Endothelial cell of umbilical vein (primary cell): ENCODE results near the gene WARS2. TPM values are rescaled to one million over a fixed set of nuclear protein-coding genes. Genes with fewer than 3 reads are reported as not detected.

ENCODE experiments used
- BruUV-seq: library from RNA; stranded (reverse); fragments of 400-500 nt; replicated peaks from 2 replicates; lab custom pipeline; 2021; lab: Mats Ljungman, UMichigan
- CTCF ChIA-PET: fragments of 300-600, 350-600 bp; sonication (Branson Sonifier 250); formaldehyde crosslinking; loops from one replicate; lab custom pipeline; 2021; ENCODE audit warnings: antibody characterized with exemption, inconsistent platforms; lab: Charles Lee
- POLR2A ChIA-PET: fragments of 300-600, 350-600 bp; sonication (Branson Sonifier 250); formaldehyde crosslinking; loops from one replicate; lab custom pipeline; 2021; ENCODE audit warnings: antibody characterized with exemption, inconsistent platforms; lab: Charles Lee
- DNase-seq: peaks from one replicate; pipeline ENCODE4 v3.0.0-alpha.2; 2011; ENCODE audit warnings: low read depth, low spot score
- FAIRE-seq: peaks from 2 replicates; lab custom pipeline; 2011; peaks lifted over from hg19 to GRCh38; lab: Jason Lieb, UNC
- H2AFZ ChIP-seq: 2 replicates; pipeline ENCODE4 v1.6.0; 2012; ENCODE audit warnings: low read depth, low read length, control low read depth, inconsistent platforms
- H3K27ac ChIP-seq: 2 replicates; pipeline ENCODE4 v1.5.1; 2011; ENCODE audit warnings: low read depth, mild to moderate bottlenecking, control low read depth, low read length, moderate library complexity; ENCODE audit not compliant: insufficient read depth
- H3K27me3 ChIP-seq, 2 experiments: 2 replicates each; pipeline versions ENCODE4 v1.6.0 to v1.6.1; 2011; ENCODE audit warnings: low read length in 2 of 2, mixed read lengths in 1 of 2; ENCODE audit not compliant: control insufficient read depth in 2 of 2, insufficient read depth in 2 of 2
- H3K36me3 ChIP-seq, 2 experiments: 2 replicates in 1 of 2; 3 replicates in 1 of 2; pipeline ENCODE4 v1.5.1; 2011; ENCODE audit warnings: low read length in 2 of 2, mild to moderate bottlenecking in 1 of 2, moderate library complexity in 1 of 2; ENCODE audit not compliant: control insufficient read depth in 2 of 2, insufficient read depth in 2 of 2; ENCODE audit errors: extremely low read depth in 1 of 2
- H3K4me1 ChIP-seq: 3 replicates; pipeline ENCODE4 v1.5.1; 2011; ENCODE audit warnings: mild to moderate bottlenecking, low read length; ENCODE audit not compliant: control insufficient read depth, insufficient read depth; ENCODE audit errors: extremely low read depth
- H3K4me2 ChIP-seq: 2 replicates; pipeline ENCODE4 v1.6.1; 2011; ENCODE audit warnings: low read length, control low read depth, mixed read lengths; ENCODE audit not compliant: insufficient read depth
- H3K4me3 ChIP-seq, 3 experiments: fragments of 200-600 bp in 1 of 3; sonication (generic), shearing (Covaris generic) in 1 of 3; replicated peaks in 1 of 3; 2 replicates each; pipeline ENCODE4 v1.5.1; 2011 to 2016; ENCODE audit warnings: control low read depth in 3 of 3, low read length in 3 of 3, mild to moderate bottlenecking in 2 of 3, inconsistent platforms in 1 of 3, low read depth in 1 of 3, moderate library complexity in 1 of 3; ENCODE audit not compliant: insufficient read depth in 1 of 3
- H3K79me2 ChIP-seq: 2 replicates; pipeline ENCODE4 v1.6.0; 2012; ENCODE audit warnings: low read length, inconsistent platforms; ENCODE audit not compliant: control insufficient read depth, insufficient read depth
- H3K9ac ChIP-seq: replicated peaks from 2 replicates; pipeline ENCODE3; 2011; ENCODE audit warnings: low read length, control low read depth; ENCODE audit not compliant: insufficient read depth; ENCODE audit errors: extremely low read depth
- H3K9me1 ChIP-seq: replicated peaks from 3 replicates; pipeline ENCODE4 v1.6.0; 2011; ENCODE audit warnings: mild to moderate bottlenecking, low read length; ENCODE audit not compliant: control insufficient read depth, insufficient read depth; ENCODE audit errors: extremely low read depth
- H3K9me3 ChIP-seq: replicated peaks from 2 replicates; pipeline ENCODE4 v1.5.1; 2012; ENCODE audit warnings: low read length, inconsistent platforms; ENCODE audit not compliant: control insufficient read depth, insufficient read depth
- H4K20me1 ChIP-seq: replicated peaks from 2 replicates; pipeline ENCODE3; 2011; ENCODE audit warnings: mild to moderate bottlenecking, low read length; ENCODE audit not compliant: control insufficient read depth, insufficient read depth; ENCODE audit errors: extremely low read depth
- EZH2 ChIP-seq: IDR thresholded peaks from 2 replicates; pipeline ENCODE4 v1.6.1; 2012; ENCODE audit warnings: borderline replicate concordance, low read depth, mild to moderate bottlenecking, moderate library complexity, low read length, inconsistent platforms; ENCODE audit not compliant: severe bottlenecking
- FOS ChIP-seq: IDR thresholded peaks from 2 replicates; pipeline ENCODE4 v1.6.1; 2011; ENCODE audit warnings: mild to moderate bottlenecking, low read length, moderate library complexity, borderline replicate concordance; ENCODE audit not compliant: insufficient read depth
- GATA2 ChIP-seq: IDR thresholded peaks from 2 replicates; pipeline ENCODE4 v1.7.0; 2011; ENCODE audit warnings: low read depth, mild to moderate bottlenecking, moderate library complexity, mixed read lengths, low read length; ENCODE audit not compliant: insufficient read length, insufficient read depth
- JUN ChIP-seq: IDR thresholded peaks from 2 replicates; pipeline ENCODE4 v1.6.1; 2011; ENCODE audit warnings: borderline replicate concordance, low read depth; ENCODE audit not compliant: insufficient read length, insufficient read depth
- MYC ChIP-seq: IDR thresholded peaks from one replicate; pipeline ENCODE4 v1.6.1; 2011; ENCODE audit warnings: mild to moderate bottlenecking, low read depth, low read length
- POLR2A ChIP-seq: IDR thresholded peaks from 2 replicates; pipeline ENCODE4 v1.6.1; 2012; ENCODE audit warnings: low read depth, mild to moderate bottlenecking, control low read depth, low read length
- POLR2AphosphoS5 ChIP-seq: IDR thresholded peaks from 2 replicates; pipeline ENCODE4 v1.6.1; 2012; ENCODE audit warnings: low read depth, mild to moderate bottlenecking, control low read depth, low read length, moderate library complexity; ENCODE audit not compliant: insufficient read depth
- dilution Hi-C: fragments of 300-500 bp; cut with MboI; formaldehyde crosslinking; loops from one replicate; pipeline ENCODE4 v1.15.0; 2019; ENCODE audit warnings: low sequenced_read_pairs; ENCODE audit not compliant: extremely low pct_ligation_motif_present
- intact Hi-C: fragments of 100-400 bp; cut with micrococcal nuclease; formaldehyde crosslinking; loops from one replicate; pipeline ENCODE4 v1.10.0; 2022
- polyA plus RNA-seq, 4 experiments: library from polyadenylated mRNA; depleted of rRNA in 3 of 4; stranded (reverse) in 3 of 4; unstranded in 1 of 4; fragments of >200 nt; gene quantifications; 2 replicates each; pipeline versions ENCODE4 v1.2.1 to v1.2.3, GENCODE V29; 2011 to 2012; ENCODE audit warnings: missing spikeins in 1 of 4
- total RNA-seq: library from RNA; stranded (reverse); gene quantifications from 2 replicates; pipeline ENCODE4 v1.2.3, GENCODE V29; 2021
- TF ChIP-seq, protein P1 (sequence below), 2 donors: IDR thresholded peaks; 1 replicate in 1 of 2; 2 replicates in 1 of 2; pipeline ENCODE4 v1.5.1; 2011; ENCODE audit warnings: low read length in 2 of 2, mild to moderate bottlenecking in 2 of 2, moderate library complexity in 2 of 2, control low read depth in 1 of 2, inconsistent platforms in 1 of 2, low read depth in 1 of 2; ENCODE audit not compliant: insufficient read depth in 1 of 2; ENCODE audit errors: extremely low read depth in 1 of 2
- TF ChIP-seq, protein P2 (sequence below): IDR thresholded peaks from 2 replicates; pipeline ENCODE4 v1.6.1; 2011; ENCODE audit not compliant: insufficient read depth, insufficient read length

Gene WARS2
- total and polyA plus RNA-seq, 2 donors (not counting 3 experiments of a cell fraction or from before 2014, with no cell fraction given) = 5.9 to 11.8 TPM

DNA sequence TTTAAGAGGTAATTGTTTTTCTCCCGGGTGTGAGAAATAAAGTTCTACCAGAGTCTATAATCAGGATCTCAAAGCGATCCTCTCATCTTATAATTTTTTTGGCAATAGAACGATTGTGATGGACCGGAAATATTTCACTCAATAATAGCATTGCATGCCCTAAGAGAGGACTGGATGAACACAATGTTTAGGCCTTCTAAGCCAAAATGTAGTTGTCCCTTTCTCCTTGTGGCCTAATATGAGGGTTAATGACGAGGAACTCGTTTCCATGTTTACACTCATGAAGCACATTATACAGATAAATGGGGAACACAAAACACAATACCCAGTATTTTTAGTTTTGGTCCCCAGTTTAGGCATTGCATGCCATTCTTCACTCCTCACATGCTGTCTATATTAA, 158.2 kb downstream of the WARS2 start:
- CTCF ChIA-PET = no interaction called here
- Histone ChIP-seq H3K79me2 (no peaks in the 10 kb centered on the region), H3K27ac (no peak overlapping the region)

DNA sequence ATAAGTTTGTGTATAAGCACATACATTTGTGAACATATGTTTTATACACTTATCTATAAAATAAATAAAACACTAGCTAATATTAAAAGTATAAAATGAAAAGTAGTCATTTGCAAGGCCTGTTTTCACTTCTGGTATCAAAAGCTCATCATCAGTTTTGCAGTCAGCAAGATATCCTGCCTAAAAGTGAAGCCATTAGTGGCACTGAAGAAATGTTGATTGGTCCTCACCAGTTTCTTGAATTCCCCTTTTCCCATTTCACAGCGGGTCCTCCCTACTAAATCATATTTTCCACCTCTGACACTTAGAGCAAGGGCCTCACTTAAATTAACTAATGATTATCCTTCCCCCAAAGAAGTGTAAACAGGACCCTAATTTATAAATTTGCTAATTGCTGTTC, 159.0 kb downstream of the WARS2 start:
- Histone ChIP-seq H3K27me3 (peaks cover 82 to 98% of the 10 kb centered on the region in 2 experiments), H3K4me1 (no peaks in the 10 kb centered on the region), H3K9me3 (no peaks in the 10 kb centered on the region), H3K27ac (no peak overlapping the region), H3K9me1 (no peaks in the 10 kb centered on the region), H3K36me3 (no peaks in the 10 kb centered on the region), H3K4me2 (no peak overlapping the region), H3K79me2 (no peaks in the 10 kb centered on the region), H4K20me1 (no peaks in the 10 kb centered on the region), H2AFZ (no peak overlapping the region), H3K4me3 (no peak overlapping the region), H3K9ac (no peak overlapping the region)
- POLR2A ChIA-PET = no interaction called here
- CTCF ChIA-PET = no interaction called here
- no peak for DNase-seq
- BruUV-seq = no TSS peak
- FAIRE-seq = no peak
- dilution Hi-C loops (no loop called here), intact Hi-C loops (no loop called here)
- TF ChIP-seq, protein P1, sequence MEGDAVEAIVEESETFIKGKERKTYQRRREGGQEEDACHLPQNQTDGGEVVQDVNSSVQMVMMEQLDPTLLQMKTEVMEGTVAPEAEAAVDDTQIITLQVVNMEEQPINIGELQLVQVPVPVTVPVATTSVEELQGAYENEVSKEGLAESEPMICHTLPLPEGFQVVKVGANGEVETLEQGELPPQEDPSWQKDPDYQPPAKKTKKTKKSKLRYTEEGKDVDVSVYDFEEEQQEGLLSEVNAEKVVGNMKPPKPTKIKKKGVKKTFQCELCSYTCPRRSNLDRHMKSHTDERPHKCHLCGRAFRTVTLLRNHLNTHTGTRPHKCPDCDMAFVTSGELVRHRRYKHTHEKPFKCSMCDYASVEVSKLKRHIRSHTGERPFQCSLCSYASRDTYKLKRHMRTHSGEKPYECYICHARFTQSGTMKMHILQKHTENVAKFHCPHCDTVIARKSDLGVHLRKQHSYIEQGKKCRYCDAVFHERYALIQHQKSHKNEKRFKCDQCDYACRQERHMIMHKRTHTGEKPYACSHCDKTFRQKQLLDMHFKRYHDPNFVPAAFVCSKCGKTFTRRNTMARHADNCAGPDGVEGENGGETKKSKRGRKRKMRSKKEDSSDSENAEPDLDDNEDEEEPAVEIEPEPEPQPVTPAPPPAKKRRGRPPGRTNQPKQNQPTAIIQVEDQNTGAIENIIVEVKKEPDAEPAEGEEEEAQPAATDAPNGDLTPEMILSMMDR (IDR thresholded peaks at IDR 0.05; ENCODE audit: extremely low read depth in 1 of 2, insufficient read depth in 1 of 2, low read depth in 1 of 2, low read length in 2 of 2) = no peak
- no peak for TF ChIP-seq POLR2A
- no peak for TF ChIP-seq JUN
- TF ChIP-seq, protein P2, sequence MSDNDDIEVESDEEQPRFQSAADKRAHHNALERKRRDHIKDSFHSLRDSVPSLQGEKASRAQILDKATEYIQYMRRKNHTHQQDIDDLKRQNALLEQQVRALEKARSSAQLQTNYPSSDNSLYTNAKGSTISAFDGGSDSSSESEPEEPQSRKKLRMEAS = no peak
- no peak for TF ChIP-seq EZH2
- no peak for TF ChIP-seq POLR2AphosphoS5
- TF ChIP-seq GATA2 = no peak
- TF ChIP-seq FOS = no peak
- no peak for TF ChIP-seq MYC

More for the DNA sequence above, 158.2 kb downstream of the WARS2 start:
- Histone ChIP-seq H3K9me3 (no peaks in the 10 kb centered on the region), H3K4me3 (no peak overlapping the region), H3K36me3 (no peaks in the 10 kb centered on the region), H3K4me2 (no peak overlapping the region), H3K9ac (no peak overlapping the region), H4K20me1 (no peaks in the 10 kb centered on the region), H3K27me3 (peaks cover 84 to 100% of the 10 kb centered on the region in 2 experiments), H3K4me1 (no peaks in the 10 kb centered on the region), H3K9me1 (no peaks in the 10 kb centered on the region), H2AFZ (no peak overlapping the region)
- BruUV-seq = no TSS peak
- FAIRE-seq = no peak
- dilution Hi-C loops = no loop called here
- POLR2A ChIA-PET = no interaction called here
- DNase-seq = no peak
- intact Hi-C loops = no loop called here
- TF ChIP-seq, protein P1 (IDR thresholded peaks at IDR 0.05; ENCODE audit: extremely low read depth in 1 of 2, insufficient read depth in 1 of 2, low read depth in 1 of 2, low read length in 2 of 2) = no peak
- TF ChIP-seq POLR2AphosphoS5 (no peak), EZH2 (no peak), GATA2 (no peak), MYC (no peak), POLR2A (no peak), FOS (no peak)
